GM13977 (cell line): ENCODE measurements around the gene ADAMTSL3.

Source experiments
- DNase-seq: peaks from one replicate; pipeline ENCODE4 v3.0.0; 2012; ENCODE audit warnings: low spot score
- in situ Hi-C: fragments of 300-500 bp; cut with MboI; formaldehyde crosslinking; loops from one replicate; pipeline ENCODE4 v1.12.0; 2022; ENCODE audit warnings: low sequenced_read_pairs, low pct_unique_long_range_greater_than_20kb, mixed read lengths, inconsistent platforms; ENCODE audit not compliant: unreplicated experiment
- TF ChIP-seq, protein P1 (sequence below): IDR thresholded peaks from 2 replicates; pipeline ENCODE4 v1.5.1; 2012; ENCODE audit warnings: mild to moderate bottlenecking, control low read depth; ENCODE audit not compliant: insufficient read depth; ENCODE audit errors: extremely low read depth, missing control alignments

Gene ADAMTSL3

DNA sequence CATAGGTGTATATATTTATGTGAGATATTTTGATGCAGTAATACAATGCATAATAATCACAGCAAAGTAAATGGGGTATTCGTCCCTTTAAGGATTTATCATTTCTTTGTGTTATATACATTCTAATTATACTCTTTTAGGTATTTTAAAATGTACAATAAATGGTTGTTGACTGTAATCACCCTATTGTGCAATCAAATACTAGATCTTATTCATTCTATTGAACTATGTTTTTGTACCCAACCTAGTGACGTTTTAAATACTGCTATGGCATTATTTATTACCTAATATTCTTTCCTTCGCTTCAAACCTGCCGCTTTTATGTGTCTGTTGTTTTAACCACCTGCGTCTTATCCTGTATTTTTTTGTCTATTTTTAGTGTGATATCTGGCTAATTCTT, 132.4 kb downstream of the ADAMTSL3 start:
- TF ChIP-seq, protein P1, sequence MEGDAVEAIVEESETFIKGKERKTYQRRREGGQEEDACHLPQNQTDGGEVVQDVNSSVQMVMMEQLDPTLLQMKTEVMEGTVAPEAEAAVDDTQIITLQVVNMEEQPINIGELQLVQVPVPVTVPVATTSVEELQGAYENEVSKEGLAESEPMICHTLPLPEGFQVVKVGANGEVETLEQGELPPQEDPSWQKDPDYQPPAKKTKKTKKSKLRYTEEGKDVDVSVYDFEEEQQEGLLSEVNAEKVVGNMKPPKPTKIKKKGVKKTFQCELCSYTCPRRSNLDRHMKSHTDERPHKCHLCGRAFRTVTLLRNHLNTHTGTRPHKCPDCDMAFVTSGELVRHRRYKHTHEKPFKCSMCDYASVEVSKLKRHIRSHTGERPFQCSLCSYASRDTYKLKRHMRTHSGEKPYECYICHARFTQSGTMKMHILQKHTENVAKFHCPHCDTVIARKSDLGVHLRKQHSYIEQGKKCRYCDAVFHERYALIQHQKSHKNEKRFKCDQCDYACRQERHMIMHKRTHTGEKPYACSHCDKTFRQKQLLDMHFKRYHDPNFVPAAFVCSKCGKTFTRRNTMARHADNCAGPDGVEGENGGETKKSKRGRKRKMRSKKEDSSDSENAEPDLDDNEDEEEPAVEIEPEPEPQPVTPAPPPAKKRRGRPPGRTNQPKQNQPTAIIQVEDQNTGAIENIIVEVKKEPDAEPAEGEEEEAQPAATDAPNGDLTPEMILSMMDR = no peak
- no peak for DNase-seq
- in situ Hi-C loops = no loop called here

DNA sequence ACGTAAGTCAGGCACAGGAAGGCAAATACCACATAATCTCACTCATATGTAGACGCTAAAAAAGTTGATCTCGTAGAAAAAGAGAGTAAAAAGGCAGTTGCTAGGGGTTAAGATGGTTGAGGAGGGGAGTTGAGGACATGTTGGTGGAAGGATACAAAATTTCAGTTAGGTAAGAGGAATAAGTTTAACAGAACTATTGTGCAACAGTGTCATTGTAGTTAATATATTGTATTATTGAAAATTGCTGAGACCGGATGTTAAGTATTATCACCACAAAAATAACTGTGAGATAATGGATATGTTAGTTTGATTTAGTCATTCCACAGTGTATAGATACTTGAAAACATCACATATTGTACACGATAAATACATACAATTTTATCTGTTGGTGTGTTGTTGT, 139.1 kb downstream of the ADAMTSL3 start:
- TF ChIP-seq, protein P1 = no peak
- DNase-seq = no peak
- in situ Hi-C loops = no loop called here

DNA sequence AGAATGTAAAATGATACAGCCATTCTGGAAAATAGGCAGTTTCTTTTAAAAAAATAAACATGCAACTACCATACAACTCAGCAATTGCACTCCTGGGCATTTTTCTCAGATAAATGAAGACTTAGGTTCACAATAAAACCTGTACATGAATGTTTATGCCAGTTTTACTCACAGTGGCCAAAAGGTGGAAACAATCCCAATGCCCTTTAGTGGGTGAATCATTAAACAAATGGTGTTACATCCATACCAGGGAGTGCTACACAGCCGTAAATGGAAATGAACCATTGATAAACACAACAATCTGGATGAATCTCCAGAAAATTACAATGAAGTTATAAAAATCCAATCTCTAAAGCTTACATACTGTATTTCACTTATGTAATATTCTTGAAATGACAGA, 140.3 kb downstream of the ADAMTSL3 start:
- in situ Hi-C loops = no loop called here
- TF ChIP-seq, protein P1 = no peak
- DNase-seq = no peak

DNA sequence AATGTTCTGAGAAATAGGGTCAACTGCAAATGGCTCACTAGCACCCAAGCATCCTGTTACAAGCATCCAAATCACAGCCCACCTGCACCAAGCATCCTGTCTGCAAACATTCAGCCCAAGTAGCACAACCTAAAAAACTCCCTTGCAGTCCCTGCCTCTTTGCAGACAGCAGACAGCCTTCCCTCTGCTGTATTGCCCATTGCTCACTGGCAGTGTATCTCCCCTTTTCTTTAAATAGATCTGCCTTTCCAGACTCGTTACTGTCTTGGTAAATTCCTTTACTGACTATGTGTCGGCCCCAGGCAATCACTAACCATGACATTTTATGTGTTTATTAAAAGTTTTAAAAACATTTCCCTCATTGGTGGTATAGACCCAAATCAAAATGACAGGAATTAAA, 155.4 kb downstream of the ADAMTSL3 start:
- TF ChIP-seq, protein P1 = no peak
- in situ Hi-C loops = no loop called here
- DNase-seq = no peak

DNA sequence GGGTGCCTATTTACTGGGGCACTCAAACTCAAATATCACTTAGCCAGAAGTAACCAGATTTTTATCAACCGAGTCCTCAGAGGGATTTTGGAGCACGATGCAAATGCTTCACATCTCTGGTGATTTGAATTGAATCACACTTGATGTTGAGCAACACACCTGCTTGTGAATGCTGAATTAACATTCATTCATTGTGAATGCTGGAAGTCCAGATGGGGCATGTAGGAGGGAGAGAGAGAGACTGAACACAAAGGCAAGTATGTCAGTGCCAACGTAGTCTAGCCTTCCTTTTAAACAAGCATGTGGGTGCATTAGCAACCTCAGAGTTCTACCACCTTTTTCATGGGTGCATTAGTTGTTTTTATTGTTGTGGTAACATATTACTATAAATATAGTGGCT, 156.2 kb downstream of the ADAMTSL3 start:
- no peak for DNase-seq
- TF ChIP-seq, protein P1 = no peak
- in situ Hi-C loops = no loop called here

DNA sequence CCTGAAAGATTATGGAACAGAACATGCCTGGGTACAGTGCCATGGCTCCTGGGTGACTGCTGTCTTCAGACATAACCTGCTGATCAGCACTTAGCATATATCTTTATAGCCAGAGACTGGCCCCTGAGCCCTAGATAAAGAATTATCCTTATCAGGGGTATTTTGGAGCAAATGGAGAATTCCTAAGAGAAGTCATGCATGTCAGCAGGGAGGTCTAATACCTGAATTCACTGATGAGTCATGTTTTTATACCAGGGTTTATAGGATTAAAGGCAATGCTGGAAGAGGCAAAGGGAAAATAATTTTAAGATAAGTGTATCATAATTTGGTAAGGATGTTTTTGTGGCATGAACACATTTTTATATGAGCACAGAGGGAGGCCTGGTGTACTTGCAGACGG, 159.8 kb downstream of the ADAMTSL3 start:
- in situ Hi-C loops = no loop called here
- no peak for DNase-seq

More for the DNA sequence above, 159.8 kb downstream of the ADAMTSL3 start:
- TF ChIP-seq, protein P1 = no peak
